SKM-1 (cell line): ENCODE data around the gene COMMD10.

Experiments
- DNase-seq: peaks from one replicate; lab custom pipeline; 2025; ENCODE audit not compliant: unreplicated experiment; lab: John Stamatoyannopoulos, UW

COMMD10 gene

DNA sequence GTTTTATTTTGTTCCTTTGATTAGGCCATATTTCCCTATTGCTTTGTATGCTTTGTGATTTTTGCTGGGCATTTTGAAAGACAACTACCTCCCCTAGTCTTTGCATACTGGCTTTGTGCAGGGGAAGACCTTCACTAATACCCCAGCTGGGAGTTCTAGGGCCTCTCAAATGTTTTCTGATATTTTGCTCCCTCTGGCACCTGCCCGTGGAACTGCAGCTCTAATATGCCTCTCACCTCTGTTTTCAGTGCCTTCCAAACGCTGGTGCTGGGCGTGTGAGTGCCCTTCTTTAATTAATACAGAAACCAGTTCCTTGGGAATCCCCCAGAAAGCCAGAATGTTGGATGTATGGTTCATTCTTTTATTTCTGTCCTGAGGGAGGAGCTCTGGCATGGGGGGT lies 204.5 kb downstream of the COMMD10 start:
- DNase-seq = no peak

DNA sequence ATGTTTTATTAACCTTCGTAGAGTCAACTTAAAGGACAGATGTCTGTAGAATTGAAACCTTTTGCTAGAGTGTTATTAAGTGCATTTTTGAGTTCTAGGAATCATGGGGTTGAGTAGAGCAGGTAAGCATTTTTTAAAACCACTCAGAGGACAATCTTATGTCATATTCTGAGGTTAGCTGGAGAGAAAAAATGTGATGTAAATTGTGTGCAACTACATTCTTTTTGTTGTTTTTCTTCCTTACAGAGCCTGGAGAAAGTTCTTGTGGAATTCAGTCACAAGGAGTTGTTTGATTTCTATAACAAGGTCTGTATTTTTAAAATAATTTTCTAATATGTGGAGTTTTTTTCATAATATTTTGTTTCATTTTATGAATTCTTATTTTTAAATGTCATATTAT lies 206.4 kb downstream of the COMMD10 start:
- DNase-seq = no peak

DNA sequence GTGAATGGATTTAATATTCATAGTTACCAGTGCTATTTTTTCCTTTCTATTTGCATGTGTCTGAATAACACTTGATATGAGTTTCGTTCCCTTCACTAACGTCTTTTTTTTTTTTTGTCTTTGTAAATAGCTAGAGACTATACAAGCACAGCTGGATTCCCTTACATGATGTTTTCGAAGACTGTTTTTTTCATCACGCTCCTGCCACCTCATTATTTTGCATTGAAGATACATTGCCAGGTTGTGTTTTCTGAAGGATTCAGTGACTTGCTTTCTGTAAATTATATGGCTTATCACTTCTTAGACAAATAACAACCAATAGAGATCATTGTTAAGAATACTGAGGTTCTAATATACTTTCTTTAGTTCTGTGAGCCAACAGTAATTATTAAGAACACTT lies 207.5 kb downstream of the COMMD10 start:
- no peak for DNase-seq

DNA sequence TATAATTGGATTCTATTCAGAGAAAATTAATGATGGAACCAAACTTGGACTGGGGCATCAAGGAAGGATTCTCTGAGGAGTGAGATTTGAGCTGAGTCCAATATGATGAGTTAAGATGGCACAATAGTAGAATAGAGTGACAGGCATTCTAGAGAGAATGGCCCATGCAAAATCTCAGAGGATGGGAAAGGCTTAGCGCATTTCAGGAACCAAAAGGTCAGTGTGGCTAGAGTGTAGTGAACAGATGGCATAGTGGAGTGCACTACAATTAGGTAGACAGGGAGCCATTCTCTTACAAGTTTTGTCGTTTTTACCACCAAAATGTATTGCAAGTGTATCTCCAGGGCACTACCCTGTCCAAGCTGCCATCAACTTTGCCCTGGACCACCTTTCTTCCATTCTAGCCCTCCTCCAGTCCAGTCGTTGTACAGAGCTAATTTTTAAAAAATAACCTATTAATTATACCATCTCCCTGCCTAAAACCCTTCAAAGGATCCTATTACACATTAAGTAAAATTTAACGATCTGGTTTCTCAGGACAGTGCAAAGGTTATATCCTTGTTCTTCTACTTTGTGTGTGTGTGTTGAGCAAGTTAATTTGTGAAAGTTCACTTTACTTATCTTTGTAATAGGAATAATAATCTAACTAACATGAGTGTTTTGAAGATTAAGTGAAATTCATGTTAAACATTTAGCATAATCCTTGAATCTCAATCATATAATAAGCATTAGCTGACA lies 211.7 kb downstream of the COMMD10 start:
- no peak for DNase-seq

DNA sequence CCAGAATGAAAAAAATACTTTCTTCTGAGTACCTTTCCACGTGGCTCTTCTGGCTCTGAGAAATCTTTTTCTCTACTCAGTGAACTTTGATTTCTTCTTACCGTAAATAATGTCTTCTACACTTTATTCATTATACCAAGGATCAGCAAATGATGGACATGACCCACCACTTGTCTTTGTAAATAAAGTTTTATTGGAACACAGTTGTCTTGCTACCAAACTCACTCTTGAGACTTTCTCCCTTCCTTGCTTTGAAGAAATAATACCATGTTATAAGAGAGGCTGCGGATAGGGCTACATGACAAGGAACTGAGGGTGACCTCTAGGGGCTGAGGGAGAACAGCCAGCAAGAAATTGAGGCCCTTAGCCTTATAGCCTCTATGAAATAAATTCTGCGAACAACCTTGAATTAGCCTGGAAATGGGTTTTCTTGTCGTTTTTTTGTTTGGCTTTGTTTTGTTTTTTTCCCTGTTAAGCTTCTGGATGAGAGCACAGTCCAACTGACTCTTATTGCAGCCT lies 212.5 kb downstream of the COMMD10 start:
- no peak for DNase-seq

DNA sequence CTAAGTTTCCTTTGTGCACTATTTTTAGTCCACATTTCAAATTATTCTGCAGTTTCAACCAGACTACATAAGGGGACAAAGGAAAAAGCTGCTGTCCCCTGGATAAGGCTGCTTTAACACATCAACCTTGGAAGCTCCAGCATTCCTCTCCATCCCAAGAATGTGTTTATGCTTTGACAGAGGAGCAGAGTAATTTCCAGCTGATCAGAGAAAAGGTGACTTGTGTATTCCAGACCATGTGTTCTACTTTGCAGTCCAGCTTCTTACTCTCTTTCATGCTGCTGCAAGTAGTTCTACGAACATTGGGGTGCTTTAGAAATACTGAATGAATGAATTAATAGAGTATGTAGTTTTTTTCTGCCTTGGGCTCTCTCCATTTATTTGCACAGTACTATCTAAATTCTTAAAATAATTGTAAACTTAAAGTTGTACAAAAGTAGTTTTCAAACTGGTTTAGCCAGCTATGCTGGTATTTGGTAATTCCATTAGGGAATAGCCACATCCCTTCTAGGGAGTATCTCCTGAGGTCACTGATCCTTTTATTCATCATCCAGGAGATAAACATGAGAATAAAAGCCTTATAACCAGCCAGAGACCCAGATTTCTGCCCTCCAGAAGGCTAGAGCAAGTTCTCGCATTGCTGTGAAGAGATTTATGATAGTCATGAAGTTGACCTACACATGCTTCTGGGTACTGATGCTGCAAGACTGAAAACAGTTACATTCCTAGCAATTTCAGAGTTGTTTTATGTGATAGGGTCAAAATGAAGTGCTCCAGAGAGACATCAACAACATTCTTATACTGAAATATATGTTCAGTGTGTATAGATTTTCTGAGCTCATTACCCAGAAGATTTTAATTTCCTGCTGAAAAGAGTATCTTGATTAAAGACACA lies 215.2 kb downstream of the COMMD10 start:
- no peak for DNase-seq

DNA sequence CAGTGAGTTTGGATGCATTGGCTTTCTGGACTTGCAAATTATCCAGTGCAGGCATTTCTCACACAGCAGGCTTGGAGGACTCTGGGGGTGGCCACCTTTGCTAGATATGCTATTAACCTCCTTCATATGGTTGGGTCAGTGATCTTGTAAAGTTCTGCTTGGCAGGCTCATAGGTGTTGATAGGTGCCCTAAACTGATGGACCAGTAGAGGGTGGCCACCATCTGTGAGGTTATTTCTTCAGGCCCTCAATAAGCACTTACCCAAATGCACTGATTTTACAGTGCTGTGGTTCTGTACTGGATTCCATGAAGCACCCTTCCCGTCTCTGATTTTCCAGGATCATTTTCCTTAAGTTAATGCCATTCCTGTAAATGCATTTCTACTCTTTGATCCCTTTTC lies 216.3 kb downstream of the COMMD10 start:
- no peak for DNase-seq

DNA sequence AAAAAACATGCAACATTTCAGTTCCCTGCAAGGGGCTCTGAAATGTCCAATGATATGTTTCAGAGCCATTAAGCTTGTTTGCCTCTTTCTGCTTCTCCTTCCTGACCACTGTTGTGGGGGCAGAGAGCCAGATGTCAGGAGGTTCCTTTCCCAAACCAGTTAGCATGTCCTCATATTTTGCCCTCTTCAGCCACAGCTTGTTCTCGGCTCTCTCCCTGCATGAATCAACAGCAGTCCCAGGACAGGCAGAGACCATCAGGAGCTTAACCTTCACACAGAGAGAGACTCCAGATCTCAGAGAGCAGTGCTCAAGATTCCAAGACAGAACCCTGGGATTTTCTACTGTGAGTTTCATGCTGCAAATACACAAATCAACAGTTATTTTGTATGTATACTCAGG lies 218.5 kb downstream of the COMMD10 start:
- no peak for DNase-seq

DNA sequence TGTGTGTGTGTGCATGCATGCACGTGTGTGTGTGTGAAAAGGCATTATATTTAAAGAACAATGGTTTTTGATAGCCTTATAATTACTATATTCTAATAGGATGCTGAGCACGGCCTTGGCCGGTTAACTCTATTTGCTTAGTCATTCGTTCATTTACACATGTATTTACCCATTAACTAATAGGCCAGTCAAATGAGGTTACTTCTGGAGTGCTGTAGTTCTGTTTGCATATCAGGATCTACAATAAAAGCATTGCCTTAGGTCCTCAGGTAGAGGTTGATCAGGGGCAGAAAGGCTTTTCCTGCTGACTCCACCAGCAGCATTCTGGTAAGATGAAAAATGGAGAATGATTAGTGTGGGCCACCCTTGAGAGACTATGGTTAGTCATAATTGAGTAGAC lies 219.0 kb downstream of the COMMD10 start:
- no peak for DNase-seq

DNA sequence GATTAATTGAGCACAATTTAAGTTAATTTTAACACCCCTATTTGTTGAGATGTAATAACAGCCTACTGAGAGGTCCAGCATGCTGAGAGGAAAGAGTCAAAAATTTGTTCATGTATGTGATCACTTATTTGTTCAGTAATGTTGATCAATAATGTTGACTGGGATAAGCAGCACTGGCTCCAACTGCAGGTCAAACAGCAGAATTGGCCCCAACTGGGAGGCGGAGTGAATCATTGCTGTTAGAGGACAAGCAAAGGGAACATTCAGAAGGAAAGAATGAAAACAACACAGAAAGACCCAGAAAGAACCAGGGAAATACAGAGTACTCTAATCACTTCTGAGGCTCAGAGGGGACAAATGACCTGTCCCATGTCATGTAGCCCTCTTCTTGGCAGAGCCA lies 221.1 kb downstream of the COMMD10 start:
- no peak for DNase-seq

DNA sequence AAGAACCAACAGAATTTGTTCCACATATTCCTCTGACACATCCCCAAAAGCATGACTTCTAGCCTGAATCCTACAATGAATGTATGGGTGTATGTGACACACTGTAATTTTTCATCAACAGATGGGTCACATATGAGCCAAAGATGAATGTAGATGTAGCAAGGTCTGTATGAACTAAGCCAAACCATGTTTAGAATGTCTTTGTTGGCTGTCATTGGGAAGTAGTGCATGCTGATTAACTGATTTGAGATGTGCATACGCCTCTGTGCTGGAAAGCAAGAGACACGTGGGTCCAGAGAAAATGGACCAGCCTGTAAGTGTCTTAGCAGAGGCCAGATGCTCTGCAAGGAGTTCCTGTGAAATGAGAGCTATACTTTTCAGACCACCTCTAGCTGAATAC lies 222.0 kb downstream of the COMMD10 start:
- DNase-seq = no peak

DNA sequence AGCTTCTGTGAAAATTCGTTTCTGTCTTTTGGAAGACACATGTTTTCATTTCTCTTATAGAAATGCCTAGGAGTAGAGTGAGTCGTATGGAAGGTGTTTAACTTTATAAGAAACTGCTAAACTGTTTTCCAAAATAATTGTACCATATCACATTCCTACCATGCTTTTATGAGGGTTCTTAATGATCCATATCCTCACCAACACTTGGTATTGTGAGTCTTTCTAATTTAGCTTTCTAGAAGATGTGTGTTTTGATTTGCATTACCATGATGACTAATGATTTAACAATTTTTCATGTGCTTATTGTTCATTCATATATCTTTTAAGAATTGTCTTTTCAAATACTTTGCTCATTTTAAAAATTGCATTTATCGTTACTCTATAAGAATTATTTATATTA lies 223.6 kb downstream of the COMMD10 start:
- no peak for DNase-seq

DNA sequence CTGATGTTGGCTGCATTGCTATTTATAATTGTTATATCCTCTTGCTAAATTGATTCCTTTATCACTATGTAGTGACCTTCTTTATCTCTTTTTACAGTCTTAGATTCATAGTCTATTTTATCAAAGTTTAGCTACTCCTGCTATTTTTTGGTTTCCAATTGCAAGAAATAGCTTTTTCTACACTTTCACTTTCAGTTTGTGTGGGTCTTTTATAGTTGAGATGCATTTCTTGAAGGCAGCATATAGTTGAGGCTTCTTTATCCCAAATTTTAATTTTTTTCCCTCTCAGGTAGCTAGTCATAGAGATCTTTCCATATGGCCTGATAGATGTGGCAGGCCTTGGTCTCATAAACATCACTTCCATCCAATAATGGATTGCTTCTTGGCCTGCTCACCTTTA lies 228.5 kb downstream of the COMMD10 start:
- DNase-seq = no peak

DNA sequence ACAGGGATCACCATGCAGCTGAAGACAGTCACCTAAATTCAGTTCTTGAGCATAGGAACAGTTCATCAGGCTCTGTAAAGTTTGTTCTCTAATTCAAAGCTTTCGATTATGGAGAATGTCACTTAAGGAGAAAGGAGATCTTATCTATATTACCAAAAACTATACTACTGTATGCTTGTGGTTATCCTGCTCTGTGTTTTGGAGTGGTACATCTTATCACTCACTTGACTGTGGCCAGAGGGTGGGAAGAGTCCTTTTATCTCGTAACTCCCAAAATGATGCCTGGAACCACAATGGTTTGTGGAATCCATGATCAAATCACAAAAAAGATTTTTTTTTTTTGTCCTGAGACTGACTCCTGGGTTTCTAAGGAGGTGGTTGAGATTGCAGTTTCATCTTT lies 230.7 kb downstream of the COMMD10 start:
- DNase-seq = no peak

DNA sequence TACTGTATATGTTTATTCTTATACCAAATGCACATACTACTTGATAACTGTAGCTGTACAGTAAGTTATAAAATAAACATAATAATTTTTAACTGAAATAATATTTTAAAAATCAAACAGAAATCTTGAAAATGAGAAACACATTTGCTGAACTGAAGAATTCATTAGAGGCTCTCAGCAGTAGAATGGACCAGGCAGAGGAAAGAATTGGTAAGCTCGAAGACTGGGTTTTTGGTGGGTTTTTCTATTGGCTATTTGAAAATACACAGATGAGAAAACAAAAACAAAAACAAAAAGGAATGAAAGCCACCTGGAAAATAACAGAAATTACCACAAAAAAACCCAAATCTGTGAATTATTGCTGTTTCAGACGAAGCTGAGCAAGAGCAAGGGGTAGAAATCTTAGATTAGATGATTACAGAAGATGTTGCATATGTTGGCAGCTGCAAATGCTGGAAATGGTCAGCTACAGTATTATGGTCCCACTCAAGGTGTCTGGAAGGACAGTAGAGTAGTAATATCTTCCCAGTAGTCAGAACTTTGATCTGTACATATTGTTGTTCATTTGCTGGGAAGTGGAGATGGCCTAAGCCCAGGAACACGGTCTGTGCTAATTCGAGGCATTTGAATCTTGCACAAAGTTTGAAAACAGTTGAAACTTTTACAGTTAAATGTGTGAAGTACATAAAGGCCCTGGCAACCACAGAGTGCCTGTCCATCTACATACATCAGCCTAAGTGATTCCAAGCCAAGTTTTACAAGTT lies 233.4 kb downstream of the COMMD10 start:
- no peak for DNase-seq

DNA sequence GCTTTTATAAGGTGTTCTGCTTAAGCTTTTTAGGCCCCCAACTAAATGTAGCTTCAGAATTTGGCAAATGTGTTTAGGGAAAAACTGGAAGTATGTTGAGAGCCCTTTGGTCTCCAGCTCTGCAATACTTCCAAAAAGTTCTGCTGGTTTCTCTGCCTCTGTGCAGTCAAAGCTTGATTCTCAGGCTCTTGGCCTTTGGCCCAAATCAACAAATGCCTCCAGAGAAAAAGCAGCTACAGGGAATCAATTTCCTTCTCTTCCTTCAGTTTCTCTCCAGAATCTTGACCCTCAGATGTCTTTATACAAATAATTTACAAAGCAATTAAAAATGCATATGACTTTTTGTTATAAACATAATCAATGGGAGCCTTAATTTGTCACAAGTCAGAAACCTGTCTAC lies 235.7 kb downstream of the COMMD10 start:
- DNase-seq = no peak

DNA sequence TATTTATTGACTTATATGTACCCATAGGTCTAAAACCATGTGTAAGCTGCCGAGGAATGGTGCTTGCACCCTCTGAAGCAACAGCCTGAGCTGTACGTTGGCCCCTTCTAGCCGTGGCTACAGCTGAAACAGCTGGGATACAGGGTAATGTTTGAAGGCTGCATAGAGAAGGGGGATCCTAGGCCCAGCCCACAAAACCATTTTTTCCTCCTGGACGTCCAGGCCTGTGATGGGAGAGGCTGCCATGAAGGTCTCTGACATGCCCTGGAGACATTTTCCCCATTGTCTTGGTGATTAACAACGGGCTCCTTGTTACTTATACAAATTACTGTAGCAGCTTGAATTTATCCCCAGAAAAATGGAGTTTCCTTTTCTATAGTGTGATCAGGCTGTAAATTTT lies 244.7 kb downstream of the COMMD10 start:
- no peak for DNase-seq

DNA sequence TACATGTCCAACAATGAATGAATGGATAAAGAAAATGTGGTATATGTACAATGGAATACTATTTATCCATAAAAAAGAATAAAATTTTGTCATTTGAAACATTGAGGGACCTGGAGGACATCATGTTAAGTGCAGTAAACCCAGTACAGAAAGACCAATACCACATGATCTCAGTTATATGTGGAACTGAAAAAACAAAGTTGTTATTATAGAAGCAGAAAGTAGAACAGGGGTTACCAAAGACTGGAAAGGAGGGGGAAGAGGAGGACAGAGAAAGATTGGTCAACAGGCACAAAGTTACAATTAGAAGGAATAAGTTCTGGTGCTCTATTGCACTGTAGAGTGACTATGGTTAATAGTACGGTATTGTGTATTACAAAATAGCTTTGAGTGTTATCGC lies 256.0 kb downstream of the COMMD10 start:
- no peak for DNase-seq
